ENCODE data around the gene STOX2. TPM values are rescaled to one million over a fixed set of nuclear protein-coding genes. Genes with fewer than 3 reads are reported as not detected.

Gene STOX2
- total RNA-seq, 1 experiment from 2014 or later = not detected

DNA sequence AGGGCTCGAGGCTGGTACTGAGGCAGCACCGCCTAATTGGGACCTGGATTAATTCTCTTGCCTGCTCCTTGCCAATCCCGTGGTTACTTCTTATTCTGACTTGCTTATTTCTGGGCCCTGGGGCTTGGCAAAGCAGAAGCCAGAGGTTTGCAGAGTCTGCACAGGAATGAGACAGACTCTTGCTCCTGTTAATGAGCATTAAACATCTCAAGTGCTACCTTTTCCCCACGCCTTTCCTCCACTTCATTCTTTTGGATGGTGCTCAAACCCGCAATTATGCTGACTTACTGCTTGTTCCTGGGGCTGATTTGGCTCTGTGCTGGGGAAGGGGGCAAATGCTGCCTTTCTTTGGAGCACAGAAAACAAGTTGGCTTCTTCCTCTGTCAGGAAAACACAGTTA lies 16.5 kb upstream of the STOX2 start:
- no peak for DNase-seq (ENCODE audit: low read depth)

GRCh38 chr4:183889190-183889589 lies 15.9 kb upstream of the STOX2 start:
- no peak for DNase-seq (ENCODE audit: low read depth)

DNA sequence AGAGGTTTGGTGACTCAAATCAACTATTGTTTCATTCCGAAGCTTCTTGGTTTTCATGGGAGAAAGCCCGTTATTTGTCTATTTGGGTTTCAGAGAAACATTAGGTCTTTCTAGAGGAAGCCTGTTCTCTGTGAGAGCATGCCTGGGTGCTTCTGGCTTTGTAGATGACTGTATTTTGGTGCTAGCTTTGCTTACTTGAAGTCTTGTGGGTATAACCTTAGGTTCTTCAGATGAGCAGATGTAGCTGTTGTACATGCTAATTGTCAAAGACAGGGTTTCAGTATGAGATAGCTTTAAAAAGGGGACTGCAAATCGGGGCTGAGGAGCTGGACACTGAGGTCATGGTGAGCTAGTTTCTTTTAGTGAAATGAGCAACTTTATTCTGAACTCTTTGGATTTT lies 7.9 kb upstream of the STOX2 start:
- DNase-seq (ENCODE audit: low read depth) = no peak

- DNase-seq (ENCODE audit: low read depth) = no peak
Observed at GRCh38 chr4:183898456-183898855, 6.7 kb upstream of the STOX2 start.

DNA sequence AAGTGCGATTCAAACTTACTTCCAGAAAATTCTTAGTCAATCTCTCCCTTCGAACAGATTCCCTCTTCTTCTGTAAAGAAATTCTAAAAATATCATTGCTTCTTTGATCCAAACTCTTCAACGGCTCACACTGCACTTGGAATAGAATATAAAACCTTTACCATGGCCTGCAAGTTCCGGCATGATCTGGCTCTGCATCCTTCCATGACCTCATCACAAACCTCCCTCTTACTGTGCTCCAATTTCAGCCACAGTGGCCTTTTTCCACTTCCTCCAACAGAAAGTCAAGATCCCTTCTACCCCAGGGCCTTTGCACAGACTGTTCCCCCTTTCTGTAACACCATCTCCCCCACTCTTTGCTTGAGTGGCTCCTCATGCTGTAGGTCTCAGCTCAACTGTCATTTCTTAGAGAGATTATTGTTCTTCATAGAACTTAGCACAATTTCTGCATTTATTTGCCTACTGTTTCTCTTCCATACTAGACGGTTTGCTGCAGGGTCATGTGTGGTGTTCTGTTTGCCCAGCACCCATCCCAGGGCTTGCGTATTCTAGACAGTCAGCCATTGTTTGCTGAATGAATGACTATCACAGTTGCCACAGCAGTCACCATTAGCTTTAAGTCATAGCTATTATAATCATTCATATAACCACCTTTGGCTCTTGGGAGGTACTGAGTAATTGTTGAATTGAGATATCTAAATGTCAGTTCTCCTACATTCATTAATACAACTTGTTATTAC lies 1.9 kb upstream of the STOX2 start:
- no peak for DNase-seq (ENCODE audit: low read depth)

GRCh38 chr4:183905593-183906488 lies 734 bp downstream of the STOX2 start:
- no peak for DNase-seq (ENCODE audit: low read depth)

- no peak for DNase-seq (ENCODE audit: low read depth)
Observed at GRCh38 chr4:183906489-183906738, 1.3 kb downstream of the STOX2 start.

DNA sequence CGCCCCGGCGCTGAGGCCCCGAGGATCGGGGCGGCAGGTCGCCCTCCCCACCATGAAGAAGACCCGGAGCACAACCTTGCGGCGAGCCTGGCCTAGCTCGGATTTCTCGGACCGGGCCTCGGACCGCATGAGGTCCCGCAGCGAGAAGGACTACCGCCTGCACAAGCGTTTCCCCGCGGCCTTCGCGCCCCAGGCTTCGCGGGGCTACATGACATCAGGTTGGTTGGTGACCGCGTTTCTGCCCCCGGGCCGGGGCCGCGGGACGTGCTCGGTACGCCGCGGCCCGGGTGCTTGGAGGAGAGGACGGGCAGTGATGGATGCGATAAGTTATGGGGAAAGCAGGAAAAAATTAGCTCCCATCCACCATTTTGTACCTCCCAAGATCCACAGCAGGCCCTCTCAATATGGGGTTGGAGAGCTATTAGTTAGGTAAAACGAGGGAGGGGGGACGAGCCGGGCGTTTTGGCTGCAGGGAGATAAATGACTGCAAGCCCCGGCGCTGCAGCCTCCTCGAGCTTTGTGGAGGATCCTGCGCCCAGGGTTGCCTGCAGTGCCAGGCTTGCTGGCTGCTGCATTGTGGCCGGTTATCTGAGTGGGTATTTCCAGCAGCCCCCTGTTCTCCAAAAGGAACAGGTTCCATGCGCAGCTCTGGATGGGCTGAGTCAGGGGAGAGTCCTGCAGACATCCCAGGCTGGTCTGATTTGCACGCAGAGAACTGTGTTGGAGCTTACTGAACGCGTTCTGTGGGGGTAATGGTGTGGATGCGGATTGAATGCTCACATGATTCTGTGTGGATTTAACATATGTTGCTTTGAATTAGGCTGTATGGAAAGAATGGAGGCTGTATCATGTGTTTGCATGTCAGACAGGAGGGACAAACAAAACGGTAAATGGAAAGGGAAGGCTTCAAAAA lies 1.9 kb downstream of the STOX2 start:
- DNase-seq (ENCODE audit: low read depth) = no peak

DNA sequence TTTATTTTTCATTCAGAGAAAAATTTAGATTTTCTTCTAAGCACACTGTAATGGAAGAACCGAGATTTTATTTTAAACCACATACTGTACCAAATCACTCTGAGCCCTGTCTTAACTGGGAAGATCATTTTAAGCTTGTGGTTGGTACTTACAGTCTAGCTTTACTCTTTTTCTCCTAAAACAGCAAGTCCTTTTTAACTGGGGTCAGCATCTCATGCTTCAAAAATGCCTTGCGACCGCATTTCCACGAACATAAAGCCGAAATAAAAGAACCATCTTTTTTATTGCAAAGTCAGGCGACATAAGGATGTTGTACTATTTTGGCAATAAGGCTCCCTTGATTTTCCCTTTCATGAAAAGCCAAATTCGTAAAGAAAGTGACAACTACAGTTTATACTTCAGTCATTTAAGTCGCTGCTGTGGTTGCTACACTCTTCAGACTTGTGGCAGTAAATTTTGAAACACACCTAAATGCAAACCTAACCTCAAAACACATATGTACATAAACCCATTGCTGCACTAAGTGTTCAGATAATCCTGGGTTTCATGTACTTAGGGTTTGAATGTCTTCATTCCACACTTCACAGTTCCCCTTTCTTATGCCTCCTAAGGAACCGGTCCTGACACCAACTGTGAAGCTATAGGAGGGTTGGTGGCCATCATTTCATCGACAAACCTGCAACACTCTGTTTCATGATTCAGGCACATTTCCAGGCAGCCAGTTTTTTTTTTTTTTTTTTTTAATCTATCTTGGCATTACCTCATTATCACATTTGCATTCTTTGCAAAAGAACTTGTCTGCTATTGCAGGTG lies 3.0 kb downstream of the STOX2 start:
- no peak for DNase-seq (ENCODE audit: low read depth)

DNA sequence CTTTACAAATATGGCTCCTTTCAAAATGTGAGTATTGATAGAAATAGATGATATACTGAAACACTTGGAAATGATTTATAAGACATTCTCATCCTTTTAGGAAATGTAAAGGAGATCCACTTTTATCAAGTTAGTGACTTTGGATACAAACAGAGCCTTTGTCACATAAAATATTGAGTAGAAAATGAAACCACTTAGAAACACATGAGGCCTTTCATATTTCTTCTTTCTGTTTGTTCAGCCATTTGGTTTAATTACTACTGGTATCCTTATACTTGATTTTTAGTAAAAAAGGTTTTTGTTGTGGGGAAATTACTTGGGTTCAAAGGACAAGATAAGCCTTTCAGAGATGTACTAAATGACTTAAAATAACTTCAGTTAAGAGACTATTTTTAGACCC lies 4.1 kb downstream of the STOX2 start:
- DNase-seq (ENCODE audit: low read depth) = no peak

DNA sequence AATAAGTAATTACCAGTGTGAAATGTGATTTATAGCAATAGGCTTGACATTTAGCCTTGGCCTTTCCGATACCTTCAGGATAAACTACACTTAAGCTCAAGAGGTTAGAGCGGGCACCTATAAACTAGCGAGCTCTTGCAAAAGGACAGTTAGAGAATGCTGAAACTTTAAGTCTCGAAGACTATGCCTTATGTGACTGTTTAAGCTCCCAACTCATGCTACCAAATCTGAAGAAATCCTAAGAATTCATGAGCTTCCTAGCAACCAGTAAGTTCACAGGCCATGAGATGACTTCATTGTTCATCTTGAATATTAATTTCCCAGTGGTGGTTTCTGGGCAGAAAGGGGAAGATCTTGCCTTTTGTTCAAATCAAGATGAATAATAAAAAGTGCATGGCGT lies 4.7 kb downstream of the STOX2 start:
- DNase-seq (ENCODE audit: low read depth) = no peak

DNA sequence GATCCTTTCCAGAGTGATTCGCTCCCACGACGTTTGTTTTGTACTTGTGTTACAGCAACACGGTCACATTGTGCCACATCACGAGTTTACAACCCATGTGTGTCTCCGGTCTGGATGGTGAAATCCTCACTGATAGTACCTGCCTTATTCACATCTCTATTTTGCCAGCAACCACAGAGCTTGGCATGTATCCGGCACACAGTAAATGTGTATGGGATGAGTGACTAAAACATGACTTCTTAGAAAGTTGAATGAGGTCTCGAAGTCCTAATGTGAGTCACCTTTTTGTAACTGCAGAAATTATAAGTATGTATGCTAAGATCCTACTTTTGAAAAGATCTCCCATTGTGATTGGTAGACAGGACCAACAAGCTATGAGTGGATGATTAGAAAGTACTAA lies 7.5 kb downstream of the STOX2 start:
- peak; percentile 24 for DNase-seq (ENCODE audit: low read depth)

GRCh38 chr4:183915976-183916375 lies 10.9 kb downstream of the STOX2 start:
- DNase-seq (ENCODE audit: low read depth) = no peak

- DNase-seq (ENCODE audit: low read depth) = no peak
Observed at GRCh38 chr4:183918696-183919095, 13.6 kb downstream of the STOX2 start.

DNA sequence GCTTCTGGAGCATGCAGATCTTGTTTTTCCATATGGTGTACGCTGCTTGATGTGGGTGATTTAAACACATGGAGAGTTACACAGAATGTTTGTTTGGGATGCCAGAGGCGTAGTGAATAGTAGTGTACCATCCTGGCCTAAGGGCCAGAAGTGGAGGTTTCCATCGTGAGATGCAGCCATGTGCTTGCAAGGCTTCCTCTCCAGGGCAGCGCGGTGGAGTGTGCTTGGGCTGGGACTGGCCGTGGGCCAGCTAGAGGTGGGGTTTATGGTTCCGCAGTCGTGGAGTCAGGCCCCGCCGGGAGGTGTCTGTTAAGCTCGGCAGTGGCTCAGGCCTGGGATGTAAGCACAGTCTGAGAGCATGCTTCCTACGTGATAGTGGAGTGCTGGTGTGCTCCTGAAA lies 14.0 kb downstream of the STOX2 start:
- no peak for DNase-seq (ENCODE audit: low read depth)

GRCh38 chr4:183920512-183920911 lies 15.4 kb downstream of the STOX2 start:
- no peak for DNase-seq (ENCODE audit: low read depth)

DNA sequence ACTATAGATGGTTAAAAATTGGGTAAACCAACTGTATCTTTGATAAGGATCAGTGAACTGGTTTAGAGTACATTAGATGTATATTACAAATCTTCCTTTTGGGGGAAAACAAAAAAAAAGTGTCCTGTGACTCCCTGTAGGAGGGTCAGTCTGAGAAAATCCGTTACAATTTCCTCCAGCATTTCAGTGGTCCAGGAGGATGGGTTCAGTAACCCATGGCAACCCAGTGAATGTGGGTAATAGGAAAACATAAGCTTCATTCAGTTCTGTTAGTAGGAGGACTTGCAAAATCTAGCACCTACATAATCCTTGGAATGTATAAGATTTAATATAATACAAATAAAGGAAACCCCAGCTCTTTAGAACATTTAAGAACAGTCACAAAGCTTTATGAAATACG lies 16.2 kb downstream of the STOX2 start:
- DNase-seq (ENCODE audit: low read depth) = no peak

- no peak for DNase-seq (ENCODE audit: low read depth)
Observed at GRCh38 chr4:183924362-183925044, 19.4 kb downstream of the STOX2 start.

GRCh38 chr4:183926950-183927349 lies 21.8 kb downstream of the STOX2 start:
- DNase-seq (ENCODE audit: low read depth) = no peak

GRCh38 chr4:183932576-183932975 lies 27.5 kb downstream of the STOX2 start:
- no peak for DNase-seq (ENCODE audit: low read depth)

GRCh38 chr4:183934761-183935160 lies 29.7 kb downstream of the STOX2 start:
- DNase-seq (ENCODE audit: low read depth) = no peak
